AG04449 (cell line): ENCODE data around the gene COL15A1.
"Not testable (repeated sequence)": the region's sequence is repeated elsewhere in the genome, so short reads cannot be mapped to it uniquely, and the experiment has no call there.

Experiments used
- CTCF ChIA-PET: fragments of 350-600 bp; formaldehyde crosslinking; extraction: SDS; loops from one replicate; lab custom pipeline; 2021; ENCODE audit warnings: antibody characterized with exemption; lab: Yijun Ruan, JAX
- POLR2A ChIA-PET: fragments of 400-600, 350-600 bp; formaldehyde crosslinking; extraction: SDS; loops from one replicate; lab custom pipeline; 2020; ENCODE audit warnings: antibody characterized with exemption, inconsistent platforms; lab: Yijun Ruan, JAX
- DNase-seq: peaks from one replicate; pipeline ENCODE4 v3.0.0-alpha.2; 2010; ENCODE audit warnings: low read depth, low spot score
- H3K4me3 ChIP-seq: 2 replicates; pipeline ENCODE4 v1.5.1; 2011; ENCODE audit warnings: low read depth, mild to moderate bottlenecking, control low read depth, low read length
- CTCF ChIP-seq: IDR thresholded peaks from one replicate; pipeline ENCODE4 v1.5.1; 2011; ENCODE audit warnings: mild to moderate bottlenecking, moderate library complexity, low read length, control low read depth, inconsistent platforms; ENCODE audit not compliant: insufficient read depth; ENCODE audit errors: missing control alignments

Gene COL15A1

GRCh38 chr9:98900244-98900643 is 43.5 kb upstream of the COL15A1 start:
- TF ChIP-seq CTCF = no peak
- CTCF ChIA-PET = interaction anchor here (0.7 kb wide), 1 partner anchor 8 kb away, joined by 3 read pairs; no protein-coding TSS in a partner anchor

GRCh38 chr9:98900725-98901124 is 43.0 kb upstream of the COL15A1 start:
- POLR2A ChIA-PET = no interaction called here
- CTCF ChIA-PET = no interaction called here

More at GRCh38 chr9:98900244-98900643, 43.5 kb upstream of the COL15A1 start:
- H3K4me3 ChIP-seq = no peak overlapping the region
- POLR2A ChIA-PET = no interaction called here
- no peak for DNase-seq

GRCh38 chr9:98901843-98902242 is 41.9 kb upstream of the COL15A1 start:
- H3K4me3 ChIP-seq, POLR2A ChIA-PET, DNase-seq, CTCF ChIA-PET: not testable (repeated sequence)

More at GRCh38 chr9:98900725-98901124, 43.0 kb upstream of the COL15A1 start:
- no peak for DNase-seq
- TF ChIP-seq CTCF = no peak
- no peak overlapping the region for H3K4me3 ChIP-seq

GRCh38 chr9:98902516-98902915 is 41.2 kb upstream of the COL15A1 start:
- ChIA-PET CTCF (no interaction called here), POLR2A (no interaction called here)
- no peak for DNase-seq
- TF ChIP-seq CTCF = no peak
- H3K4me3 ChIP-seq = no peak overlapping the region

- H3K4me3 ChIP-seq = no peak overlapping the region
- DNase-seq = no peak
- CTCF ChIA-PET = no interaction called here
- POLR2A ChIA-PET = no interaction called here
- TF ChIP-seq CTCF = no peak
Measured at GRCh38 chr9:98902925-98903324, 40.8 kb upstream of the COL15A1 start.

- no peak for TF ChIP-seq CTCF
- POLR2A ChIA-PET = no interaction called here
- CTCF ChIA-PET = interaction anchor here (1.1 kb wide), 1 partner anchor 70 kb away, joined by 3 read pairs; no protein-coding TSS in a partner anchor
- DNase-seq = no peak
- H3K4me3 ChIP-seq = no peak overlapping the region
Measured at GRCh38 chr9:98903961-98904411, 39.7 kb upstream of the COL15A1 start.

GRCh38 chr9:98905015-98905414 is 38.7 kb upstream of the COL15A1 start:
- ChIA-PET CTCF (interaction anchor here (1.1 kb wide), 1 partner anchor 69 kb away, joined by 3 read pairs; no protein-coding TSS in a partner anchor), POLR2A (no interaction called here)
- no peak for TF ChIP-seq CTCF
- no peak for DNase-seq
- H3K4me3 ChIP-seq = no peak overlapping the region
